T-cell (primary cell): ENCODE results near the gene PDIA5. TPM values are rescaled to one million over a fixed set of nuclear protein-coding genes. Genes with fewer than 3 reads are reported as not detected.

Experiments
- ATAC-seq, 4 experiments: fragments of 200-7000 bp in 3 of 4; fragments of 150-1000 bp in 1 of 4; cut with Tn5 transposase; replicated peaks in 1 of 4; 1 replicate in 3 of 4; 2 replicates in 1 of 4; pipeline ENCODE4 v1.10.0; 2021; ENCODE audit warnings: moderate library complexity in 3 of 4, mild to moderate bottlenecking in 2 of 4, moderate number of reproducible peaks in 1 of 4
- CTCF ChIA-PET, 2 donors: fragments of 300-600 bp; sonication (Branson Sonifier 250); formaldehyde crosslinking; loops; one replicate each; lab custom pipeline; 2022; ENCODE audit warnings: antibody characterized with exemption in 2 of 2; lab: Charles Lee
- POLR2A ChIA-PET, 2 donors: fragments of 300-600 bp; sonication (Branson Sonifier 250); formaldehyde crosslinking; loops; one replicate each; lab custom pipeline; 2022; ENCODE audit warnings: antibody characterized with exemption in 2 of 2; lab: Charles Lee
- DNase-seq, 35 experiments: peaks; one replicate each; pipeline versions ENCODE4 v3.0.0 to v3.0.0-alpha.2; 2013 to 2023
- H3K27ac ChIP-seq: one replicate; pipeline ENCODE4 v1.5.1; 2013; ENCODE audit warnings: low read length
- H3K27me3 ChIP-seq, 2 experiments: replicated peaks in 1 of 2; 1 replicate in 1 of 2; 2 replicates in 1 of 2; pipeline versions ENCODE4 v1.6.1 to v1.7.0; 2013; ENCODE audit warnings: low read length in 1 of 2, mixed read lengths in 1 of 2; ENCODE audit not compliant: control insufficient read depth in 2 of 2, insufficient read depth in 2 of 2; ENCODE audit errors: extremely low read depth in 1 of 2
- H3K36me3 ChIP-seq, 2 donors: 1 replicate in 1 of 2; 2 replicates in 1 of 2; pipeline versions ENCODE4 v1.6.1 to v1.7.0; 2013; ENCODE audit warnings: low read length in 1 of 2; ENCODE audit not compliant: control insufficient read depth in 2 of 2, insufficient read depth in 1 of 2; ENCODE audit errors: extremely low read depth in 1 of 2
- H3K4me1 ChIP-seq, 2 experiments: 1 replicate in 1 of 2; 2 replicates in 1 of 2; pipeline versions ENCODE4 v1.6.1 to v1.7.0; 2013; ENCODE audit warnings: low read length in 2 of 2, mixed read lengths in 1 of 2; ENCODE audit not compliant: insufficient read depth in 2 of 2, control insufficient read depth in 1 of 2; ENCODE audit errors: extremely low read depth in 1 of 2
- H3K4me3 ChIP-seq, 2 donors: 1 replicate in 1 of 2; 2 replicates in 1 of 2; pipeline versions ENCODE4 v1.5.1 to v1.7.0; 2013; ENCODE audit warnings: mild to moderate bottlenecking in 2 of 2, low read length in 1 of 2, moderate library complexity in 1 of 2; ENCODE audit not compliant: control insufficient read depth in 1 of 2; ENCODE audit errors: extremely low read depth in 1 of 2
- H3K9me3 ChIP-seq: 2 replicates; pipeline ENCODE4 v1.7.0; 2013
- H3K27ac Mint-ChIP-seq, 2 donors: one replicate each; pipeline ENCODE4 v1.8.0; 2020 to 2021; ENCODE audit warnings: mild to moderate bottlenecking in 2 of 2, mixed read lengths in 2 of 2
- H3K27me3 Mint-ChIP-seq, 2 donors: one replicate each; pipeline ENCODE4 v1.8.0; 2021 to 2022; ENCODE audit warnings: mixed read lengths in 2 of 2
- H3K36me3 Mint-ChIP-seq: one replicate; pipeline ENCODE4 v1.8.0; 2021; ENCODE audit warnings: mixed read lengths
- H3K4me1 Mint-ChIP-seq, 3 donors: one replicate each; pipeline ENCODE4 v1.8.0; 2020 to 2022; ENCODE audit warnings: mixed read lengths in 3 of 3, mild to moderate bottlenecking in 1 of 3
- H3K4me3 Mint-ChIP-seq, 3 donors: one replicate each; pipeline ENCODE4 v1.8.0; 2020 to 2022; ENCODE audit warnings: mild to moderate bottlenecking in 3 of 3, mixed read lengths in 3 of 3, moderate library complexity in 3 of 3
- H3K9me3 Mint-ChIP-seq, 3 donors: one replicate each; pipeline ENCODE4 v1.8.0; 2020 to 2022; ENCODE audit warnings: mixed read lengths in 3 of 3
- WGBS: methylation state at CpG from one replicate; pipeline ENCODE4 v1.1.5; 2013; ENCODE audit warnings: missing lambda C conversion rate; ENCODE audit not compliant: insufficient coverage; 5-methylcytosine and 5-hydroxymethylcytosine counted together
- total RNA-seq, 35 experiments: library from RNA in 6 of 35; stranded (reverse) in 6 of 35; fragments of 120-200 nt in 1 of 35; gene quantifications; one replicate each; pipeline versions ENCODE4 v1.2.1 to v1.2.4 and lab custom pipeline; 2013 to 2026

Gene PDIA5
- total RNA-seq, 5 donors from 2014 or later (not counting 1 experiment from before 2014, with no cell fraction given): 5.4 to 8.2 (median 7.0) TPM

DNA sequence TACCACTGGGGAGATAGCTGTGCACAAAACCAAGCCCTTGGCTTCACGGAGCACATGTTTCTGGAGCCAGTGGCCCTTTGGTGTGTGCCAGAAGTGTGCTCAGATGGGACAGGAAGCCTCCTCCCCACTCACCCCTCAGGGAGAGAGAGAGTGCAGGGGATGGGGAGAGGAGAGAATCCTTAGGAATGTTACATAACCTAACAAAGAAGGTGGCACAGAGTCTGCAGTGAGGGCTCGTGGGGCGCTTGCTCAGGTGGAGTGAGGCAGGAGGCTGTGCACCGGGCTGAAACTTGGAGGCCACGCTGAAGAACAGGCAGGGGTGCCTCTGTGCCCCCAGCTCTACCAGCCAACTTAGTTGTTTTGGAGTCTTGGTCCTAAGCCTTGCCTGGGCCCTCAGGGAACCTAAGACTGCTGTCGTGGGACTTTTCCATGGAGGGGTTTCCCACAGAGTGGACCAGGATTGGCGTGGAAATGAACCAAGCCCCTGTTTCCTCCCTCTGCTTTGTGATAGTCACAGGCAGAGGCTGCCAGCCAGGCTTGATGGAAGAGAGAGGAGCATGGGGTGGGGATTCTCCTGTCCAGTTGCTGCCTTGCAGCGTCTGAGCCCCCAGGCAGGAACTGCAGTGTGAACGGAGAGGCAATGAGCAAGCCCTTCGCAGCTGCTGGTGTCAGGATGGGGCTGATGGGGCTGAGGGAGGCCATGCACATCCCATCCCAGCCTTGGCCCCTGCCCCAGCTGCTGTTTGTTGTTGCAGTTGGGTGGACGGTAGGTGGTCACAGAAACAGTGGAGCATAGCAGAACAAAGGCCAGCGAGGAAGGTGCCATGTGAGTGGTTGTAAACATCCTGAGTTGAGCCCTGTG, 32.7 kb downstream of the PDIA5 start:
- no peak overlapping the region for H3K4me3 ChIP-seq
- H3K27me3 Mint-ChIP-seq: no peaks in the 10 kb centered on the region
- H3K9me3 ChIP-seq: no peaks in the 10 kb centered on the region
- POLR2A ChIA-PET: no interaction called here
- CTCF ChIA-PET: no interaction called here
- DNase-seq: no peak
- peaks cover 6 to 9% of the 10 kb centered on the region in 2 donors for H3K36me3 ChIP-seq
- H3K4me1 Mint-ChIP-seq: peaks cover 0 to 5% (median 0%) of the 10 kb centered on the region in 3 donors
- H3K4me3 Mint-ChIP-seq: no peak overlapping the region
- H3K27me3 ChIP-seq: no peaks in the 10 kb centered on the region
- WGBS: 90% methylated on average over 11 of the region's 12 CpGs
- ATAC-seq: no peak
- no peak overlapping the region for H3K27ac Mint-ChIP-seq
- H3K4me1 ChIP-seq: no peaks in the 10 kb centered on the region
- H3K36me3 Mint-ChIP-seq: peaks cover 40% of the 10 kb centered on the region
- H3K27ac ChIP-seq: no peak overlapping the region
- no peaks in the 10 kb centered on the region for H3K9me3 Mint-ChIP-seq

DNA sequence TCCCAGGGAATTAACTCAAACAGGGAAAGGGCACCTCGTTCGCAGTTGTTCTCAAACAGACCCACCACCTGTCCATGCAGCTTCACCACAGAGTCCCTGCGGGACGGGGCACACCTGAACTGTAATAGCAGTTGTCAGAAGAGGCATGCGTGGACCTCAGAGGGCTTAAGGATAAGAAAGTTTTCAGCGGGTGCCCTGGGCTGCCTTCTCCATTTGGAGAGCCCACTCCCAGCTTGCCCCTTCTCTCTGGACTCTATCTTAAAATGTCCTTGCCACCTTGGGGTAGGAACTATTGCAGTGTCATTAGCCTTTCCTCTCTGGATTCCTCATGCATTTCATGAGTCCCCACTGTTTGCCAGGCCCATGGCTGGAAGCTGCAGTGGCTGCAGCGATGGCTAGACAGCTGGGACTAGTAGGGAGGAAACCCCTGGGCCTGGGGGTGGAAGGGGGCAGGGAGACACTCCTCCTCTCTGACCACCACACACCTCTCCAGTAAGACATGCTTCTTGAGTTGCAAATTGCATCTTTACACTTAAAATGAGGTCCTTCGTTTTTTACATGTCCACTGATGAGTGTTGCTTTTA, 33.5 kb downstream of the PDIA5 start:
- no peak for DNase-seq
- ChIA-PET CTCF (no interaction called here), POLR2A (no interaction called here)
- H3K27me3 Mint-ChIP-seq: no peaks in the 10 kb centered on the region
- Histone ChIP-seq H3K36me3 (peaks cover 6 to 7% of the 10 kb centered on the region in 2 donors), H3K27ac (no peak overlapping the region), H3K4me3 (no peak overlapping the region), H3K27me3 (no peaks in the 10 kb centered on the region), H3K9me3 (no peaks in the 10 kb centered on the region), H3K4me1 (no peaks in the 10 kb centered on the region)
- no peak overlapping the region for H3K4me3 Mint-ChIP-seq
- H3K9me3 Mint-ChIP-seq: no peaks in the 10 kb centered on the region
- H3K36me3 Mint-ChIP-seq: peaks cover 40% of the 10 kb centered on the region
- no peak for ATAC-seq
- no peak overlapping the region for H3K27ac Mint-ChIP-seq
- H3K4me1 Mint-ChIP-seq: peaks cover 0 to 5% (median 0%) of the 10 kb centered on the region in 3 donors
- WGBS: 100% methylated on average over 3 of the region's 8 CpGs

GRCh38 chr3:123102249-123102648, 35.4 kb downstream of the PDIA5 start:
- no peaks in the 10 kb centered on the region for H3K9me3 ChIP-seq
- no peak overlapping the region for H3K4me3 ChIP-seq
- Mint-ChIP-seq H3K4me3 (no peak overlapping the region), H3K27me3 (no peaks in the 10 kb centered on the region), H3K4me1 (no peaks in the 10 kb centered on the region), H3K36me3 (peaks cover 54% of the 10 kb centered on the region), H3K27ac (no peak overlapping the region), H3K9me3 (no peaks in the 10 kb centered on the region)
- CTCF ChIA-PET: no interaction called here
- ATAC-seq: no peak
- H3K27ac ChIP-seq: no peak overlapping the region
- no peak for DNase-seq
- no CpG with 5 or more reads among the region's 2 CpGs for WGBS
- POLR2A ChIA-PET: no interaction called here
- H3K4me1 ChIP-seq: no peaks in the 10 kb centered on the region
- no peaks in the 10 kb centered on the region for H3K27me3 ChIP-seq
- peaks cover 6 to 17% of the 10 kb centered on the region in 2 donors for H3K36me3 ChIP-seq

GRCh38 chr3:123102826-123103225, 36.0 kb downstream of the PDIA5 start:
- Histone ChIP-seq H3K27me3 (no peaks in the 10 kb centered on the region), H3K4me3 (no peak overlapping the region), H3K36me3 (peaks cover 6 to 17% of the 10 kb centered on the region in 2 donors), H3K27ac (no peak overlapping the region), H3K4me1 (no peaks in the 10 kb centered on the region), H3K9me3 (no peaks in the 10 kb centered on the region)
- WGBS: no CpG with 5 or more reads among the region's 2 CpGs
- H3K36me3 Mint-ChIP-seq: peaks cover 53% of the 10 kb centered on the region
- H3K27me3 Mint-ChIP-seq: no peaks in the 10 kb centered on the region
- no peaks in the 10 kb centered on the region for H3K4me1 Mint-ChIP-seq
- ChIA-PET POLR2A (no interaction called here), CTCF (no interaction called here)
- DNase-seq: no peak
- H3K9me3 Mint-ChIP-seq: no peaks in the 10 kb centered on the region
- no peak for ATAC-seq
- H3K27ac Mint-ChIP-seq: no peak overlapping the region
- no peak overlapping the region for H3K4me3 Mint-ChIP-seq

- no peaks in the 10 kb centered on the region for H3K4me1 Mint-ChIP-seq
- ChIA-PET CTCF (no interaction called here), POLR2A (no interaction called here)
- peaks cover 6 to 22% of the 10 kb centered on the region in 2 donors for H3K36me3 ChIP-seq
- no peaks in the 10 kb centered on the region for H3K27me3 Mint-ChIP-seq
- no peak overlapping the region for H3K27ac ChIP-seq
- H3K4me3 Mint-ChIP-seq: no peak overlapping the region
- no peaks in the 10 kb centered on the region for H3K4me1 ChIP-seq
- no peaks in the 10 kb centered on the region for H3K9me3 ChIP-seq
- no peaks in the 10 kb centered on the region for H3K9me3 Mint-ChIP-seq
- peaks cover 52% of the 10 kb centered on the region for H3K36me3 Mint-ChIP-seq
- H3K27me3 ChIP-seq: no peaks in the 10 kb centered on the region
- H3K4me3 ChIP-seq: no peak overlapping the region
- H3K27ac Mint-ChIP-seq: no peak overlapping the region
- no peak for ATAC-seq
- DNase-seq: no peak
- WGBS: no CpG with 5 or more reads among the region's 3 CpGs
Observed at GRCh38 chr3:123104550-123104949, 37.7 kb downstream of the PDIA5 start.

- Histone ChIP-seq H3K36me3 (peaks cover 6 to 22% of the 10 kb centered on the region in 2 donors), H3K4me3 (no peak overlapping the region), H3K9me3 (no peaks in the 10 kb centered on the region), H3K4me1 (no peaks in the 10 kb centered on the region), H3K27me3 (no peaks in the 10 kb centered on the region), H3K27ac (no peak overlapping the region)
- no peaks in the 10 kb centered on the region for H3K9me3 Mint-ChIP-seq
- no peaks in the 10 kb centered on the region for H3K4me1 Mint-ChIP-seq
- peak in 1 of 35 experiments; percentile 7 for DNase-seq
- 83% methylated on average over 11 of the region's 12 CpGs for WGBS
- H3K27ac Mint-ChIP-seq: no peak overlapping the region
- POLR2A ChIA-PET: no interaction called here
- H3K27me3 Mint-ChIP-seq: no peaks in the 10 kb centered on the region
- no peak overlapping the region for H3K4me3 Mint-ChIP-seq
- peaks cover 59% of the 10 kb centered on the region for H3K36me3 Mint-ChIP-seq
- CTCF ChIA-PET: no interaction called here
- ATAC-seq: no peak
Observed at GRCh38 chr3:123105201-123106189, 38.7 kb downstream of the PDIA5 start.
